Spleen (tissue), 11 donors: ENCODE data around the gene TCEANC2. TPM values are rescaled to one million over a fixed set of nuclear protein-coding genes. Genes with fewer than 3 reads are reported as not detected.

Source experiments
- DNase-seq: peaks from one replicate; pipeline ENCODE4 v3.0.0-alpha.2; 2020
- H3K27ac ChIP-seq, 8 donors: fragments of 200-600 bp; sonication (generic) in 7 of 8; 1 replicate in 4 of 8; 2 replicates in 4 of 8; pipeline versions ENCODE4 v1.5.0 to v1.8.0; 2016 to 2021; ENCODE audit warnings: inconsistent platforms in 4 of 8, mild to moderate bottlenecking in 4 of 8, moderate library complexity in 1 of 8
- H3K27me3 ChIP-seq, 7 donors: fragments of 200-600 bp; sonication (generic) in 6 of 7; replicated peaks in 1 of 7; 1 replicate in 4 of 7; 2 replicates in 3 of 7; pipeline versions ENCODE4 v1.5.0 to v1.8.0; 2016 to 2021; ENCODE audit warnings: inconsistent platforms in 3 of 7, mild to moderate bottlenecking in 1 of 7
- H3K36me3 ChIP-seq, 6 donors: fragments of 200-600 bp; sonication (generic) in 5 of 6; 1 replicate in 4 of 6; 2 replicates in 2 of 6; pipeline versions ENCODE4 v1.5.0 to v1.8.0; 2016 to 2021; ENCODE audit warnings: inconsistent platforms in 2 of 6
- H3K4me1 ChIP-seq, 6 donors: fragments of 200-600 bp; sonication (generic) in 5 of 6; 1 replicate in 3 of 6; 2 replicates in 3 of 6; pipeline versions ENCODE4 v1.5.0 to v1.8.0; 2016 to 2021; ENCODE audit warnings: inconsistent platforms in 3 of 6
- H3K4me3 ChIP-seq, 8 donors: fragments of 200-600 bp; sonication (generic) in 7 of 8; 1 replicate in 4 of 8; 2 replicates in 4 of 8; pipeline versions ENCODE4 v1.5.0 to v1.8.0; 2016 to 2021; ENCODE audit warnings: inconsistent platforms in 4 of 8, mild to moderate bottlenecking in 4 of 8, moderate library complexity in 2 of 8
- H3K9me3 ChIP-seq, 8 donors: fragments of 200-600 bp; sonication (generic) in 7 of 8; 1 replicate in 4 of 8; 2 replicates in 4 of 8; pipeline versions ENCODE4 v1.5.0 to v1.8.0; 2016 to 2021; ENCODE audit warnings: inconsistent platforms in 4 of 8
- POLR2A ChIP-seq, 3 donors: fragments of 450-650 bp; IDR thresholded peaks; one replicate each; pipeline ENCODE4 v1.5.1; 2017; ENCODE audit warnings: antibody characterized with exemption in 3 of 3, mild to moderate bottlenecking in 1 of 3
- POLR2AphosphoS5 ChIP-seq, 3 donors: sonication (generic); formaldehyde crosslinking; IDR thresholded peaks; one replicate each; pipeline ENCODE4 v1.5.1; 2017; ENCODE audit warnings: antibody characterized with exemption in 3 of 3
- WGBS, 5 donors: extraction: QIAGEN DNeasy Blood & Tissue Kit in 3 of 5; methylation state at CpG; one replicate each; pipeline versions ENCODE4 v1.1.5 to v1.1.7; 2013 to 2018; 5-methylcytosine and 5-hydroxymethylcytosine counted together
- intact Hi-C: fragments of 100-400 bp; cut with DNase I; formaldehyde crosslinking; loops from one replicate; pipeline ENCODE4 v1.15.0; 2023; ENCODE audit warnings: low total_unique reads
- polyA plus RNA-seq, 3 donors: library from polyadenylated mRNA; stranded (reverse); fragments of 200-250 nt; gene quantifications; one replicate each; pipeline ENCODE4 v1.2.1, GENCODE V29; 2013
- total RNA-seq, 7 donors: library from RNA; depleted of rRNA in 3 of 7; stranded (reverse); fragments of >200 nt in 3 of 7; fragmentation: NEBNext Ultra II Directional in 4 of 7; extraction: Animal tissue kit (Norgen Biotek cat#: 25700) in 4 of 7; gene quantifications; one replicate each; pipeline versions ENCODE4 v1.1.0 to v1.2.1, GENCODE V29; 2016 to 2021
- TF ChIP-seq, protein P1 (sequence below), 11 experiments: fragments of 200-600 bp in 7 of 11; fragments of 450-650 bp in 4 of 11; sonication (generic) in 4 of 11; IDR thresholded peaks in 8 of 11; conservative IDR thresholded peaks in 3 of 11; 1 replicate in 7 of 11; 2 replicates in 4 of 11; pipeline versions ENCODE4 v1.4.0 to v1.8.0; 2016 to 2021; ENCODE audit warnings: antibody characterized with exemption in 11 of 11, inconsistent platforms in 4 of 11, mild to moderate bottlenecking in 1 of 11
- donor health status: healthy with polysubstance abuse.
- donor health status: DM: no; HTN: no; CAD: no; lungs with moderate emphysema.
- donor health status: DM: no; HTN: no; CAD: no.
- donor health status: Bipolar disorder and iron deficiency.
- donor health status: healthy.
- donor health status: DM: no; HTN: no; CAD: no.
- donor health status: DM: yes; HTN: yes; CAD: no.

Gene TCEANC2
- total and polyA plus RNA-seq, 10 donors = 1.9 to 12.7 (median 6.4) TPM

DNA sequence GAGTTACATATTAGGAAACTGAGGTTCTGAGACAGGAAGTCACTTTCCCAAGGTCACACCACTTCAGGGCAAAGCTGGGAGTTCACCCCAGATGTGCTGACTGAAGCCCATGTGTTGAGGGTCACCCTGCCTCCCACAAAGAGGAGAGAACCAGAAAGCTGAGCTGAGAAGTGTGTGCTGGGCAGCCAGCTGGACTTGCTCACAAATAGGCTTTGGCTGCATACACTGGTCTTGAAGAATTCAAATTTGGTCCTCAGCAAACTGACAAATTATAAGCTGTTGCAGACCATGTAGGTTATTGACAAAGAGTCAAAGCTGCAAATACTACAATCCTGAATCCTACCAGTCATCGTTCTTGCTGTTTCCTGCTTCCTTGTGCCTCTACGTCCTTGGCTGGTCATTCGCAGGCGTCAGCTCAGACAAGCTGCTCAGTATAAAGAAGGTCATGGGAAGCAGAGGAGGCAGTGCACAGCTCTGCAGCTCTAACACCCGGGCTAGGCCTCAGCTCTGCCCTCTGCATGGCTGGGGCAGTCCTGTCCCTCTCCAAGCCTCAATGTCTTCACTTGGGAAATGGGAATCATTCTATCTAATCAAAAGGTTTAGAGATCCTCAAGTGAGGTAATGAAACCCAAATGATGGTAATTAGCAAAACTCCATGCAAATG, 59.4 kb downstream of the TCEANC2 start:
- H3K27ac ChIP-seq = peak overlapping the region in 7 of 8 donors; percentile 16 to 72 (median 53)
- whole genome bisulfite sequencing, 5 donors = 54 to 72% (median 68%) methylated on average over 5 of the region's 5 CpGs
- no peak overlapping the region for H3K4me3 ChIP-seq
- H3K9me3 ChIP-seq = no peaks in the 10 kb centered on the region
- H3K36me3 ChIP-seq = no peaks in the 10 kb centered on the region
- TF ChIP-seq POLR2AphosphoS5 (IDR thresholded peaks at IDR 0.05) = peak in 2 of 3 donors; percentile 71 to 79
- TF ChIP-seq POLR2A (IDR thresholded peaks at IDR 0.05) = no peak
- TF ChIP-seq, protein P1, sequence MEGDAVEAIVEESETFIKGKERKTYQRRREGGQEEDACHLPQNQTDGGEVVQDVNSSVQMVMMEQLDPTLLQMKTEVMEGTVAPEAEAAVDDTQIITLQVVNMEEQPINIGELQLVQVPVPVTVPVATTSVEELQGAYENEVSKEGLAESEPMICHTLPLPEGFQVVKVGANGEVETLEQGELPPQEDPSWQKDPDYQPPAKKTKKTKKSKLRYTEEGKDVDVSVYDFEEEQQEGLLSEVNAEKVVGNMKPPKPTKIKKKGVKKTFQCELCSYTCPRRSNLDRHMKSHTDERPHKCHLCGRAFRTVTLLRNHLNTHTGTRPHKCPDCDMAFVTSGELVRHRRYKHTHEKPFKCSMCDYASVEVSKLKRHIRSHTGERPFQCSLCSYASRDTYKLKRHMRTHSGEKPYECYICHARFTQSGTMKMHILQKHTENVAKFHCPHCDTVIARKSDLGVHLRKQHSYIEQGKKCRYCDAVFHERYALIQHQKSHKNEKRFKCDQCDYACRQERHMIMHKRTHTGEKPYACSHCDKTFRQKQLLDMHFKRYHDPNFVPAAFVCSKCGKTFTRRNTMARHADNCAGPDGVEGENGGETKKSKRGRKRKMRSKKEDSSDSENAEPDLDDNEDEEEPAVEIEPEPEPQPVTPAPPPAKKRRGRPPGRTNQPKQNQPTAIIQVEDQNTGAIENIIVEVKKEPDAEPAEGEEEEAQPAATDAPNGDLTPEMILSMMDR (IDR thresholded peaks at IDR 0.05 in 8 of 11, conservative IDR thresholded peaks at IDR 0.05 in 3 of 11) = no peak
- peaks cover 0 to 20% (median 12%) of the 10 kb centered on the region in 6 donors for H3K4me1 ChIP-seq
- H3K27me3 ChIP-seq = no peaks in the 10 kb centered on the region
- intact Hi-C loops = no loop called here
- DNase-seq = no peak

DNA sequence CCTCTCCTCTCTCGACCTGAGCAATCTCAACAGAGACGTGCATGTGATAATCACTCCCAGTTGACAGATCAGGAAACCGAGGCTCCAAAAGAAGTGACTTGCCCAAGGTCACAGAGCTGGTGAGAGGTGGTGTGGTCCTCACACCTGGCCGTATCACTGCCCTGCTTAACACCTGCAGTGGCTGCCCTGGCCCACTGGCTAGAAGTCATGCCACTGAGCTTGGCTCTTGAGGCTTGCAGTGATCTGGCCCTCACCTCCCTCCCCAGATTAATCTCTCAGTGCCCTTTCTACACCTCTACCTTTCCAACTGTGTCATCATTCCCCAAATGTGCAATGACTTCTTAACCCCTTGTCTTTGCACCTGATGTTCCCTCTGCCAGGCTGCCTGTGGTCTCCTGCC, 60.6 kb downstream of the TCEANC2 start:
- Histone ChIP-seq H3K27me3 (no peaks in the 10 kb centered on the region), H3K36me3 (no peaks in the 10 kb centered on the region), H3K27ac (peak overlapping the region in 4 of 8 donors; percentile 53 to 72 (median 62)), H3K9me3 (no peaks in the 10 kb centered on the region), H3K4me1 (peaks cover 0 to 20% (median 12%) of the 10 kb centered on the region in 6 donors), H3K4me3 (no peak overlapping the region)
- 81 to 90% (median 88%) methylated on average over 4 of the region's 4 CpGs for WGBS, 5 donors
- intact Hi-C loops = no loop called here
- peak; percentile 30 for DNase-seq
- no peak for TF ChIP-seq POLR2AphosphoS5 (IDR thresholded peaks at IDR 0.05)
- TF ChIP-seq, protein P1 (IDR thresholded peaks at IDR 0.05 in 8 of 11, conservative IDR thresholded peaks at IDR 0.05 in 3 of 11) = no peak

DNA sequence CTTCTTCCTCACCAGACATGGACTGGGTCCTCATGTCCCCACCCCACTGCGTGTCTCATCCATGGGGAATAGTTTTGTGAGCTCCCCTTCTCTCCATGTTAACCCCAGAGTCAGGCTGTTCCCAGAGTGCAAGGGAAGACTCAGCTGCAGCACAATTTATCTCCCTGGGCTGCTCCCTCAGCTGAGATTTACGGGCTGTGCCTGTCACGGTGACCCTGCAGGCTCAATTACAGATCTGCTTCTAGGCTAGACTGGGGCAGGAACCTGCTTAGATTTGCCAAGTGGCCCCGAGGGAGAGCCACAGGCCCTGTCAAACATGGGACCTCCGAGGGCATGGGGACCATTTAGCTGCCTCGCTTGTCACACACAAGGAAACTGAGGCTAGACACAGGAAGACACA, 61.5 kb downstream of the TCEANC2 start:
- 83 to 94% (median 91%) methylated on average over 5 to 6 of the region's 6 CpGs for WGBS, 5 donors
- H3K4me3 ChIP-seq = no peak overlapping the region
- TF ChIP-seq, protein P1 (IDR thresholded peaks at IDR 0.05 in 8 of 11, conservative IDR thresholded peaks at IDR 0.05 in 3 of 11) = no peak
- TF ChIP-seq POLR2A (IDR thresholded peaks at IDR 0.05) (no peak), POLR2AphosphoS5 (IDR thresholded peaks at IDR 0.05) (no peak)
- peaks cover 0 to 20% (median 12%) of the 10 kb centered on the region in 6 donors for H3K4me1 ChIP-seq
- H3K9me3 ChIP-seq = no peaks in the 10 kb centered on the region
- peak; percentile 45 for DNase-seq
- H3K27ac ChIP-seq = no peak overlapping the region
- no peaks in the 10 kb centered on the region for H3K27me3 ChIP-seq
- H3K36me3 ChIP-seq = no peaks in the 10 kb centered on the region
- intact Hi-C loops = no loop called here

DNA sequence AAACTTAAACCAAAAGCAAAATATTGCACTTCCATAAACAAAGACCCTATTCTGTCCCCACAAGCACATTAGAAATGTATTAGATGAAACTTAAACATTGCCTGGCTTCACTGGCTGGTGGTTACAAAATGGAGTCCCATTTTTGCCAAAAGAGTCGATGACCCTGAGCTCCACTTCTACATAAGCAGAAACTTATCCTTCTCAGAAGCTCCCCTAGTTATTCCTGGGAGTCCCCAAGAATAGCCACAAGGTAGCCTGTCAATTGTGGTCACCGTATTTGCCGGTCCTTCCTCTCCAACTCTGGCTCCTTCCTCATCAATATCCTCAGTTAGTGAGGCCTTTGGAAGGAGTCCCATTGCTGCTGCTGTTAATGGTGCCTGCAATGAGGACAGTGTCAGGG, 62.1 kb downstream of the TCEANC2 start:
- H3K36me3 ChIP-seq = no peaks in the 10 kb centered on the region
- intact Hi-C loops = no loop called here
- peaks cover 0 to 3% (median 0%) of the 10 kb centered on the region in 7 donors for H3K27me3 ChIP-seq
- TF ChIP-seq POLR2A (IDR thresholded peaks at IDR 0.05) (no peak), POLR2AphosphoS5 (IDR thresholded peaks at IDR 0.05) (no peak)
- TF ChIP-seq, protein P1 (IDR thresholded peaks at IDR 0.05 in 8 of 11, conservative IDR thresholded peaks at IDR 0.05 in 3 of 11) = no peak
- no peak overlapping the region for H3K27ac ChIP-seq
- DNase-seq = no peak
- H3K9me3 ChIP-seq = no peaks in the 10 kb centered on the region
- H3K4me3 ChIP-seq = no peak overlapping the region
- 77 to 95% (median 83%) methylated on average over 3 of the region's 3 CpGs for WGBS, 5 donors
- peaks cover 0 to 20% (median 12%) of the 10 kb centered on the region in 6 donors for H3K4me1 ChIP-seq
